Effector CD4-positive, alpha-beta T cell (primary cell): ENCODE data around the gene CRACR2A.

ENCODE experiments used
- DNase-seq: peaks from one replicate; pipeline ENCODE4 v3.0.0-alpha.2; 2020

CRACR2A gene

GRCh38 chr12:3681595-3682061, 71.3 kb downstream of the CRACR2A start:
- no peak for DNase-seq

- DNase-seq, result no peak
Measured at GRCh38 chr12:3680919-3681594, 71.9 kb downstream of the CRACR2A start.

GRCh38 chr12:3679831-3680230, 73.1 kb downstream of the CRACR2A start:
- DNase-seq, result no peak

- no peak for DNase-seq
Measured at GRCh38 chr12:3677609-3678008, 75.3 kb downstream of the CRACR2A start.

- DNase-seq, result no peak
Measured at GRCh38 chr12:3673981-3674708, 78.8 kb downstream of the CRACR2A start.

GRCh38 chr12:3672113-3672509, 80.8 kb downstream of the CRACR2A start:
- DNase-seq, result no peak

- DNase-seq, result no peak
Measured at GRCh38 chr12:3671330-3672112, 81.4 kb downstream of the CRACR2A start.

- DNase-seq, result no peak
Measured at GRCh38 chr12:3670083-3670620, 82.8 kb downstream of the CRACR2A start.

GRCh38 chr12:3669594-3669993, 83.3 kb downstream of the CRACR2A start:
- DNase-seq, result no peak

- no peak for DNase-seq
Measured at GRCh38 chr12:3668479-3669165, 84.3 kb downstream of the CRACR2A start.

- no peak for DNase-seq
Measured at GRCh38 chr12:3667485-3667884, 85.4 kb downstream of the CRACR2A start.

GRCh38 chr12:3666441-3666840, 86.5 kb downstream of the CRACR2A start:
- no peak for DNase-seq

GRCh38 chr12:3662521-3662921, 90.4 kb downstream of the CRACR2A start:
- no peak for DNase-seq

- no peak for DNase-seq
Measured at GRCh38 chr12:3661028-3661427, 91.9 kb downstream of the CRACR2A start.

- DNase-seq, result peak; percentile 12
Measured at GRCh38 chr12:3658327-3659163, 94.4 kb downstream of the CRACR2A start.

- DNase-seq, result no peak
Measured at GRCh38 chr12:3656946-3657622, 95.8 kb downstream of the CRACR2A start.

- DNase-seq, result no peak
Measured at GRCh38 chr12:3655328-3655900, 97.5 kb downstream of the CRACR2A start.

- DNase-seq, result no peak
Measured at GRCh38 chr12:3651585-3652424, 101.1 kb downstream of the CRACR2A start.

- DNase-seq, result no peak
Measured at GRCh38 chr12:3647504-3647903, 105.4 kb downstream of the CRACR2A start.
